Osteocyte (in vitro differentiated cells): ENCODE measurements around the gene SPRR5. TPM values are rescaled to one million over a fixed set of nuclear protein-coding genes. Genes with fewer than 3 reads are reported as not detected.

ENCODE experiments used
- DNase-seq: peaks from one replicate; pipeline ENCODE4 v3.0.0; 2021; ENCODE audit warnings: mixed read lengths; ENCODE audit not compliant: unreplicated experiment; ENCODE audit errors: extremely low spot score
- H3K27ac Mint-ChIP-seq: one replicate; pipeline ENCODE4 v1.8.0; 2021; ENCODE audit warnings: mild to moderate bottlenecking, mixed read lengths; ENCODE audit not compliant: unreplicated experiment
- H3K27me3 Mint-ChIP-seq: one replicate; pipeline ENCODE4 v1.8.0; 2021; ENCODE audit warnings: mixed read lengths; ENCODE audit not compliant: unreplicated experiment
- H3K36me3 Mint-ChIP-seq: one replicate; pipeline ENCODE4 v1.8.0; 2021; ENCODE audit warnings: mixed read lengths; ENCODE audit not compliant: unreplicated experiment
- H3K4me1 Mint-ChIP-seq: one replicate; pipeline ENCODE4 v1.8.0; 2021; ENCODE audit warnings: mixed read lengths; ENCODE audit not compliant: unreplicated experiment
- H3K4me3 Mint-ChIP-seq: one replicate; pipeline ENCODE4 v1.8.0; 2021; ENCODE audit warnings: mild to moderate bottlenecking, moderate library complexity, mixed read lengths; ENCODE audit not compliant: unreplicated experiment
- H3K9me3 Mint-ChIP-seq: one replicate; pipeline ENCODE4 v1.8.0; 2021; ENCODE audit warnings: mixed read lengths; ENCODE audit not compliant: unreplicated experiment
- total RNA-seq: library from RNA; stranded (reverse); gene quantifications from 2 replicates; pipeline ENCODE4 v1.2.1, GENCODE V29; 2021
- TF ChIP-seq, protein P1 (sequence below): fragments of 200-600 bp; sonication (generic); IDR thresholded peaks from 2 replicates; pipeline ENCODE4 v1.5.0; 2021; ENCODE audit warnings: antibody characterized with exemption, mild to moderate bottlenecking, moderate library complexity

The SPRR5 gene
- total RNA-seq, 1 donor from 2014 or later: not detected

DNA sequence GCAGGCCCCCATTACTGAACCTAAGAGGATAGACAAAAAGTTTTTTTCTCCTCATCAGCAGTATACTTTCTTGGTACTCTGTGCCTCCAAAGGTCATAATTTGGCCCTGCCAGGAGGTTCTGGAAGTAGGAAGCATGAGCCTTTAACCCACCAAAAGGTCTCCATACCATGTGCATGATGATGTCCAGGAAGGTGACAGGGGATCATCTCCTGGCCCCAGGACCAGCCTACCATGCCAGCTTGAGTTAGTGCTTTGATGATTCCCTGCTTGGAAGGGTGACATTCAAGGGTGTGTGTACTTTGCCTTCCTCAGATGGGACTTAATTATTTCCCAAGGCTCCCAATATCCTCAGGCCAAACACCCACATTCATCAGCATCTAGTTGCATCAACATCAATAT is 30.6 kb downstream of the SPRR5 start:
- DNase-seq: no peak
- H3K9me3 Mint-ChIP-seq: no peaks in the 10 kb centered on the region
- H3K36me3 Mint-ChIP-seq: no peaks in the 10 kb centered on the region
- TF ChIP-seq, protein P1, sequence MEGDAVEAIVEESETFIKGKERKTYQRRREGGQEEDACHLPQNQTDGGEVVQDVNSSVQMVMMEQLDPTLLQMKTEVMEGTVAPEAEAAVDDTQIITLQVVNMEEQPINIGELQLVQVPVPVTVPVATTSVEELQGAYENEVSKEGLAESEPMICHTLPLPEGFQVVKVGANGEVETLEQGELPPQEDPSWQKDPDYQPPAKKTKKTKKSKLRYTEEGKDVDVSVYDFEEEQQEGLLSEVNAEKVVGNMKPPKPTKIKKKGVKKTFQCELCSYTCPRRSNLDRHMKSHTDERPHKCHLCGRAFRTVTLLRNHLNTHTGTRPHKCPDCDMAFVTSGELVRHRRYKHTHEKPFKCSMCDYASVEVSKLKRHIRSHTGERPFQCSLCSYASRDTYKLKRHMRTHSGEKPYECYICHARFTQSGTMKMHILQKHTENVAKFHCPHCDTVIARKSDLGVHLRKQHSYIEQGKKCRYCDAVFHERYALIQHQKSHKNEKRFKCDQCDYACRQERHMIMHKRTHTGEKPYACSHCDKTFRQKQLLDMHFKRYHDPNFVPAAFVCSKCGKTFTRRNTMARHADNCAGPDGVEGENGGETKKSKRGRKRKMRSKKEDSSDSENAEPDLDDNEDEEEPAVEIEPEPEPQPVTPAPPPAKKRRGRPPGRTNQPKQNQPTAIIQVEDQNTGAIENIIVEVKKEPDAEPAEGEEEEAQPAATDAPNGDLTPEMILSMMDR: no peak
- no peak overlapping the region for H3K4me3 Mint-ChIP-seq
- no peaks in the 10 kb centered on the region for H3K4me1 Mint-ChIP-seq
- H3K27ac Mint-ChIP-seq: no peak overlapping the region
- H3K27me3 Mint-ChIP-seq: no peaks in the 10 kb centered on the region

- no peaks in the 10 kb centered on the region for H3K27me3 Mint-ChIP-seq
- no peaks in the 10 kb centered on the region for H3K4me1 Mint-ChIP-seq
- no peaks in the 10 kb centered on the region for H3K9me3 Mint-ChIP-seq
- TF ChIP-seq, protein P1: no peak
- no peaks in the 10 kb centered on the region for H3K36me3 Mint-ChIP-seq
- no peak overlapping the region for H3K4me3 Mint-ChIP-seq
- no peak overlapping the region for H3K27ac Mint-ChIP-seq
- no peak for DNase-seq
Observed at GRCh38 chr1:152980676-152981075, 33.7 kb downstream of the SPRR5 start.

DNA sequence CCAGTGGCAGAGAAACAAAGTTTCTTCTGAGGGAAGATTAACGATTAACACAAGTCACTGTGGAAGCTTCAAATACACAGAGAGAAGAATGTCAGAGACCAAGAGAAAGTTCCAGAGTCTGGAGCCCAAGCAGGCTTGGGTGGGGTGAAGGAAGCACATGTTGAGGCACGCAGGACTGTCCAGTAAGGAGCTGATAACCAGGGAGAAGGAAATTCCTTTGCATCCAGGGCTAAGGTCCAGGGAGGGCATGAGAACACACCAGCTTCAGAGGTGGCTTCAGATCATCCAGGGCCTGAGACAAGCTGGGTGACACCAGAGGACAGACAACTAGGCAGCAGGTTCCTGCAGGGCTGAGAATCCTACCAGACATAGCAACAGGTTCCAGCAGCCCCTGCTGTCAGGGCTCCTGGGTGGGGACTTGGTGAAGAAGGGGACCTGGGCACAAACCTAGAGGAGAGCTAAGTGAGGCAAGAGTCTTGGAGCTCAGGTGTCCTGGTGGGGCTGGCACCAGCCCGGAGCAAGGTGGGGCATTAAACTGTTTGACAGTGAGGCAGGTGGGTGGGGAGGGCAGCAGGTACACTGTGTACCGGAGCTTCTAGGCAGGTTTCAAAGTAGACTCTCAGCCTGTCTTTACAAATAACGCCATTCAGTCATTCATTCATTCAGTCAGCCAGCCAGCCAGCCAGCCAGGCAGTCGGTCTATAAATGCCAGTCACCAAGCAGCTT is 34.3 kb downstream of the SPRR5 start:
- Mint-ChIP-seq H3K27me3 (no peaks in the 10 kb centered on the region), H3K36me3 (no peaks in the 10 kb centered on the region), H3K4me1 (no peaks in the 10 kb centered on the region), H3K4me3 (no peak overlapping the region), H3K27ac (no peak overlapping the region), H3K9me3 (no peaks in the 10 kb centered on the region)
- TF ChIP-seq, protein P1: no peak
- DNase-seq: no peak

GRCh38 chr1:152982076-152982475 is 35.1 kb downstream of the SPRR5 start:
- Mint-ChIP-seq H3K9me3 (no peaks in the 10 kb centered on the region), H3K36me3 (no peaks in the 10 kb centered on the region), H3K27me3 (no peaks in the 10 kb centered on the region), H3K27ac (no peak overlapping the region), H3K4me3 (no peak overlapping the region), H3K4me1 (no peaks in the 10 kb centered on the region)
- TF ChIP-seq, protein P1: no peak
- DNase-seq: no peak

DNA sequence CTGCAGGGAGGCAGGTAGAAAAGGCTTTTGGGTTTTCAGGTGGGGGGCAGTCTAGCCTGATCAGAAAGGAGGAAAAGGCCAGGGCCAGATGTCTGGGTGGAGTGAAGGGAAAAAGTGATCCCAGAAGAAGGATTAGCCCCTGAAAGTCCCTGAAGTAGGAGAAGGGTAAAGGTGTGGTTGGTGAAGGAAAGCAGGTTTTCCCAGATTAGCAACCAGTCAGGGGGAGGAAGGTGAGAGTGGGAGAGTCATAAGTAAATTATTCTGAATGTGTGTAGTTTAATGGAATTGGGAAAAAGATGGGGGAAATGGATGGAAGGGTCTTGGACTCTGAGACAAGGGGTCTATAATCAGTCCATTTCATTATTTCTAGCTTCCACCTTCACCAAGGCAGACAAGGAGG is 36.2 kb downstream of the SPRR5 start:
- Mint-ChIP-seq H3K9me3 (no peaks in the 10 kb centered on the region), H3K4me1 (no peaks in the 10 kb centered on the region), H3K36me3 (no peaks in the 10 kb centered on the region), H3K4me3 (no peak overlapping the region), H3K27me3 (no peaks in the 10 kb centered on the region), H3K27ac (no peak overlapping the region)
- DNase-seq: no peak
- TF ChIP-seq, protein P1: no peak
